SK-N-SH (cell line): ENCODE measurements around the gene CFAP99. TPM values are rescaled to one million over a fixed set of nuclear protein-coding genes. Genes with fewer than 3 reads are reported as not detected.

Source experiments
- CTCF ChIA-PET: fragments of 300-600, 350-600 bp; formaldehyde crosslinking; extraction: SDS; loops from one replicate; lab custom pipeline; 2021; lab: Yijun Ruan, JAX
- POLR2A ChIA-PET: fragments of 350-600 bp; sonication (Branson Sonifier 250); formaldehyde crosslinking; extraction: SDS; loops from one replicate; lab custom pipeline; 2020; ENCODE audit warnings: antibody characterized with exemption, inconsistent platforms; lab: Yijun Ruan, JAX
- DNase-seq: peaks from one replicate; pipeline ENCODE4 v3.0.0; 2012
- H2AFZ ChIP-seq: fragments of 200-600 bp; sonication (generic); 2 replicates; pipeline ENCODE4 v1.8.1; 2016; ENCODE audit warnings: antibody characterized with exemption, mild to moderate bottlenecking, low read depth
- H3F3A ChIP-seq: fragments of 200-600 bp; sonication (generic); replicated peaks from 2 replicates; pipeline ENCODE3; 2016; ENCODE audit warnings: antibody characterized with exemption, mild to moderate bottlenecking; ENCODE audit not compliant: insufficient read depth
- H3K27ac ChIP-seq, 2 experiments: fragments of 200-500 bp in 1 of 2; fragments of 200-600 bp in 1 of 2; sonication (Bioruptor generic) in 1 of 2; sonication (generic), shearing (Covaris generic) in 1 of 2; 2 replicates each; pipeline versions ENCODE4 v1.5.1 to v1.6.1; 2014 to 2016; ENCODE audit warnings: low read depth in 2 of 2, inconsistent platforms in 1 of 2, low read length in 1 of 2, mild to moderate bottlenecking in 1 of 2, mixed read lengths in 1 of 2
- H3K27me3 ChIP-seq: fragments of 200-600 bp; sonication (generic), shearing (Covaris generic); 2 replicates; pipeline ENCODE4 v1.6.1; 2016; ENCODE audit warnings: mixed run types; ENCODE audit not compliant: insufficient read depth
- H3K36me3 ChIP-seq, 2 experiments: fragments of 200-500 bp in 1 of 2; fragments of 200-600 bp in 1 of 2; sonication (Bioruptor generic) in 1 of 2; sonication (generic) in 1 of 2; replicated peaks in 1 of 2; 2 replicates each; pipeline versions ENCODE3 to v1.5.1; 2014 to 2016; ENCODE audit warnings: low read length in 1 of 2, mild to moderate bottlenecking in 1 of 2; ENCODE audit not compliant: insufficient read depth in 2 of 2, control insufficient read depth in 1 of 2
- H3K4me1 ChIP-seq, 2 experiments: fragments of 200-500 bp in 1 of 2; fragments of 200-600 bp in 1 of 2; sonication (Bioruptor generic) in 1 of 2; sonication (generic), shearing (Covaris generic) in 1 of 2; 2 replicates each; pipeline versions ENCODE4 v1.5.1 to v1.6.1; 2014 to 2016; ENCODE audit warnings: low read depth in 1 of 2, low read length in 1 of 2, mixed run types in 1 of 2; ENCODE audit not compliant: insufficient read depth in 2 of 2, control insufficient read depth in 1 of 2
- H3K4me2 ChIP-seq: fragments of 200-600 bp; sonication (generic), shearing (Covaris generic); 2 replicates; pipeline ENCODE4 v1.6.1; 2017; ENCODE audit warnings: mixed run types
- H3K4me3 ChIP-seq, 2 experiments: fragments of 200-500 bp in 1 of 2; fragments of 200-600 bp in 1 of 2; sonication (Bioruptor generic) in 1 of 2; sonication (generic), shearing (Covaris generic) in 1 of 2; 2 replicates each; pipeline versions ENCODE4 v1.5.1 to v1.8.1; 2014 to 2016; ENCODE audit warnings: low read depth in 2 of 2, inconsistent platforms in 1 of 2, low read length in 1 of 2, mild to moderate bottlenecking in 1 of 2, mixed read lengths in 1 of 2, moderate library complexity in 1 of 2
- H3K79me2 ChIP-seq: fragments of 200-600 bp; sonication (generic); 2 replicates; pipeline ENCODE4 v1.8.1; 2017; ENCODE audit warnings: mild to moderate bottlenecking; ENCODE audit not compliant: insufficient read depth
- H3K9ac ChIP-seq: fragments of 200-600 bp; sonication (generic); 2 replicates; pipeline ENCODE4 v1.6.1; 2017; ENCODE audit warnings: mixed run types
- H3K9me2 ChIP-seq: fragments of 200-600 bp; sonication (generic); 2 replicates; pipeline ENCODE4 v1.6.1; 2017; ENCODE audit warnings: mixed run types
- H3K9me3 ChIP-seq: fragments of 200-600 bp; sonication (generic); 2 replicates; pipeline ENCODE4 v1.6.1; 2017; ENCODE audit warnings: mixed run types, mild to moderate bottlenecking, moderate library complexity
- H4K20me1 ChIP-seq: fragments of 200-600 bp; sonication (generic); 2 replicates; pipeline ENCODE4 v1.6.1; 2017; ENCODE audit warnings: mild to moderate bottlenecking, mixed run types; ENCODE audit not compliant: insufficient read depth
- CHD2 ChIP-seq: fragments of 150-350 bp; IDR thresholded peaks from 2 replicates; pipeline ENCODE4 v1.6.1; 2018; ENCODE audit warnings: low read length; ENCODE audit not compliant: partially characterized antibody
- ELF1 ChIP-seq: IDR thresholded peaks from 2 replicates; pipeline ENCODE4 v1.4.0; 2012
- EP300 ChIP-seq, 2 experiments: IDR thresholded peaks; 2 replicates each; pipeline versions ENCODE4 v1.4.0 to v1.6.1; 2012; ENCODE audit warnings: borderline replicate concordance in 1 of 2, low read depth in 1 of 2, low read length in 1 of 2
- EZH2phosphoT487 ChIP-seq: fragments of 200-600 bp; sonication (generic); IDR thresholded peaks from 2 replicates; pipeline ENCODE4 v1.6.1; 2017; ENCODE audit warnings: low read depth, mixed run types, mild to moderate bottlenecking, antibody characterized with exemption, moderate library complexity, borderline replicate concordance
- FOSL2 ChIP-seq: IDR thresholded peaks from 2 replicates; pipeline ENCODE4 v1.4.0; 2012; ENCODE audit warnings: low read depth, mild to moderate bottlenecking, moderate library complexity, borderline replicate concordance
- FOXJ3 ChIP-seq: sonication (generic); formaldehyde crosslinking; IDR thresholded peaks from 2 replicates; pipeline ENCODE4 v1.5.1; 2020; ENCODE audit warnings: mild to moderate bottlenecking, missing genetic modification reagents
- GABPA ChIP-seq: IDR thresholded peaks from 2 replicates; pipeline ENCODE4 v1.4.0; 2012; ENCODE audit warnings: low read depth, mild to moderate bottlenecking
- GATA2 ChIP-seq: sonication (generic); formaldehyde crosslinking; IDR thresholded peaks from 2 replicates; pipeline ENCODE4 v1.5.0; 2020; ENCODE audit warnings: mild to moderate bottlenecking, missing genetic modification reagents
- IRF3 ChIP-seq: fragments of 150-350 bp; IDR thresholded peaks from 2 replicates; pipeline ENCODE4 v1.6.1; 2016; ENCODE audit warnings: mild to moderate bottlenecking, low read depth, low read length
- MEF2A ChIP-seq: IDR thresholded peaks from 2 replicates; pipeline ENCODE4 v1.4.0; 2012; ENCODE audit warnings: low read depth, borderline replicate concordance
- RAD21 ChIP-seq: IDR thresholded peaks from 2 replicates; pipeline ENCODE4 v1.6.1; 2012; ENCODE audit warnings: mild to moderate bottlenecking, low read length
- SIN3A ChIP-seq: IDR thresholded peaks from 2 replicates; pipeline ENCODE4 v1.6.1; 2012; ENCODE audit warnings: low read depth, mild to moderate bottlenecking, low read length, moderate library complexity, borderline replicate concordance
- TAF1 ChIP-seq: IDR thresholded peaks from 2 replicates; pipeline ENCODE4 v1.6.1; 2012; ENCODE audit warnings: low read depth, mild to moderate bottlenecking, low read length, moderate library complexity, borderline replicate concordance
- USF2 ChIP-seq: fragments of 150-350 bp; IDR thresholded peaks from 2 replicates; pipeline ENCODE4 v1.6.1; 2017; ENCODE audit warnings: antibody characterized with exemption, low read length, low read depth, borderline replicate concordance
- YY1 ChIP-seq: IDR thresholded peaks from 2 replicates; pipeline ENCODE4 v1.4.0; 2012; ENCODE audit warnings: low read depth, mild to moderate bottlenecking
- WGBS: methylation state at CpG from one replicate; pipeline ENCODE4 v1.1.6; 2017; ENCODE audit warnings: low lambda C conversion rate; 5-methylcytosine and 5-hydroxymethylcytosine counted together
- polyA plus RNA-seq, 3 experiments: library from polyadenylated mRNA; depleted of rRNA; stranded (reverse); fragments of >200 nt; gene quantifications; 2 replicates each; pipeline ENCODE4 v1.2.3, GENCODE V29; 2012
- TF ChIP-seq, protein P1 (sequence below): IDR thresholded peaks from 2 replicates; pipeline ENCODE4 v1.4.0; 2012; ENCODE audit warnings: low read depth, borderline replicate concordance

CFAP99 gene
- polyA plus RNA-seq, 1 of the 3 experiments (the other 2 are of a cell fraction): 0.13 TPM

DNA sequence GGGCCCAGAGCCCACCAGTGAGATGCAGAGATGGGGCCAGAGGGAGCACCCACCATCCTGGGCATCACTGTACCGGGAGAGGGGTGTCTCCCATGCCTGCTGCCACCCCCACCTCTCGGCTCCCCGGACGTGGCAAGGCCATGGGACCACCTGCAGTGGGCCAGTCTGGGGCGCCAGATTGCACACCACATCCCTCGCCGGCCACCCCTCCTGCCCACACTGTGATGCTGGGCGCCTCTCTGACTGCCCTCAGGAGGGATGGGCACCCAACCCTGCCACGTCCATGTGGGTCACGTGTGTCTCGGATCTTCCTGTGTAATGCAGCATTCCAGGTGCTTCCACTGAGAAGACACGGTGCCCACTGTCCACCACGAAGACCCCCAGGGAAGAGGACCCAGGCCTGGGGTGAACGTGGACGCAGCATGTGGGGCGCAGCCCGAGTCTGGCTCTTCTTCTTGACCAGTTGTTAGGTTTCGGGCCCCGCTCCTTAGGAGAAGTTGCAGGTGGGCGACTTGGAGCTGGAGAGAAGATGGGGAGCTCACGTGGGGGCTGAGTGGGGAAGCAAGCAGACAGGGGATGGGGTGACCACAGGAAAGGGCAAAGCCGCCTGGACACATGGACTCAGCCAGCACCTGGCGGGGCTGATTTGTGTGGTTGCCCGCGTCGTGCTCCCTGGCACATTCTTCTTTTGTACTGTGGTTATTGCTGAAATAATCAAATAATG, 48.0 kb upstream of the CFAP99 start:
- TF ChIP-seq TAF1 (no peak), USF2 (no peak), CHD2 (no peak), FOXJ3 (CRISPR knock-in tag) (no peak), IRF3 (no peak), RAD21 (no peak), MEF2A (no peak), EP300 (IDR thresholded peaks at IDR 0.05; ENCODE audit: borderline replicate concordance in 1 of 2, low read depth in 1 of 2, low read length in 1 of 2) (no peak), FOSL2 (no peak), EZH2phosphoT487 (no peak), YY1 (no peak), GABPA (no peak), ELF1 (no peak), GATA2 (CRISPR knock-in tag) (no peak), SIN3A (no peak)
- TF ChIP-seq, protein P1, sequence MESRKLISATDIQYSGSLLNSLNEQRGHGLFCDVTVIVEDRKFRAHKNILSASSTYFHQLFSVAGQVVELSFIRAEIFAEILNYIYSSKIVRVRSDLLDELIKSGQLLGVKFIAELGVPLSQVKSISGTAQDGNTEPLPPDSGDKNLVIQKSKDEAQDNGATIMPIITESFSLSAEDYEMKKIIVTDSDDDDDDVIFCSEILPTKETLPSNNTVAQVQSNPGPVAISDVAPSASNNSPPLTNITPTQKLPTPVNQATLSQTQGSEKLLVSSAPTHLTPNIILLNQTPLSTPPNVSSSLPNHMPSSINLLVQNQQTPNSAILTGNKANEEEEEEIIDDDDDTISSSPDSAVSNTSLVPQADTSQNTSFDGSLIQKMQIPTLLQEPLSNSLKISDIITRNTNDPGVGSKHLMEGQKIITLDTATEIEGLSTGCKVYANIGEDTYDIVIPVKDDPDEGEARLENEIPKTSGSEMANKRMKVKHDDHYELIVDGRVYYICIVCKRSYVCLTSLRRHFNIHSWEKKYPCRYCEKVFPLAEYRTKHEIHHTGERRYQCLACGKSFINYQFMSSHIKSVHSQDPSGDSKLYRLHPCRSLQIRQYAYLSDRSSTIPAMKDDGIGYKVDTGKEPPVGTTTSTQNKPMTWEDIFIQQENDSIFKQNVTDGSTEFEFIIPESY: no peak
- no peaks in the 10 kb centered on the region for H3K9me3 ChIP-seq
- no peaks in the 10 kb centered on the region for H3K27me3 ChIP-seq
- WGBS: 79% methylated on average over 17 of the region's 26 CpGs
- H3F3A ChIP-seq: no peaks in the 10 kb centered on the region
- DNase-seq: no peak
- H3K9me2 ChIP-seq: no peaks in the 10 kb centered on the region
- no peak overlapping the region for H3K9ac ChIP-seq
- no peak overlapping the region for H3K27ac ChIP-seq
- H3K4me2 ChIP-seq: no peak overlapping the region
- H2AFZ ChIP-seq: no peak overlapping the region
- CTCF ChIA-PET: interaction anchor here (0.6 kb wide), 1 partner anchor 1510 kb away, joined by 3 read pairs; no protein-coding TSS in a partner anchor
- no peak overlapping the region for H3K4me3 ChIP-seq
- H4K20me1 ChIP-seq: no peaks in the 10 kb centered on the region
- peaks cover 0 to 20% of the 10 kb centered on the region in 2 experiments; a peak in 1 of 4 replicates for H3K4me1 ChIP-seq
- H3K36me3 ChIP-seq: no peaks in the 10 kb centered on the region
- POLR2A ChIA-PET: no interaction called here
- no peaks in the 10 kb centered on the region for H3K79me2 ChIP-seq
